SK-N-SH treated with all-trans-retinoic acid at 6 μM for 48 hours (cell line): ENCODE data around the gene TICRR.

Source experiments
- ATAC-seq: fragments of 200-7000 bp; cut with Tn5 transposase; 3 replicates; pipeline ENCODE4 v1.9.1; 2020; ENCODE audit warnings: mild to moderate bottlenecking, moderate library complexity
- ARNTL ChIP-seq: fragments of 450-650 bp; formaldehyde crosslinking; IDR thresholded peaks from 2 replicates; pipeline ENCODE4 v1.5.0; 2020; ENCODE audit warnings: low read depth, mild to moderate bottlenecking, moderate library complexity, borderline replicate concordance
- BACH2 ChIP-seq: fragments of 250-450 bp; sonication (Bioruptor Pico); IDR thresholded peaks from 2 replicates; pipeline ENCODE4 v1.9.0; 2021; ENCODE audit warnings: mild to moderate bottlenecking, borderline replicate concordance
- GLIS3 ChIP-seq: fragments of 250-450 bp; sonication (Bioruptor Pico); IDR thresholded peaks from 2 replicates; pipeline ENCODE4 v1.5.0; 2020; ENCODE audit warnings: mild to moderate bottlenecking, moderate library complexity
- OSR1 ChIP-seq: fragments of 250-450 bp; sonication (Bioruptor Pico); IDR thresholded peaks from 2 replicates; pipeline ENCODE4 v1.8.0; 2022; ENCODE audit warnings: moderate library complexity, mild to moderate bottlenecking, inconsistent platforms
- PATZ1 ChIP-seq: fragments of 250-450 bp; sonication (Bioruptor Pico); IDR thresholded peaks from 2 replicates; pipeline ENCODE4 v1.8.0; 2020; ENCODE audit warnings: mild to moderate bottlenecking, moderate library complexity, borderline replicate concordance
- POU6F1 ChIP-seq: fragments of 250-450 bp; sonication (Bioruptor Pico); IDR thresholded peaks from 2 replicates; pipeline ENCODE4 v1.8.0; 2021; ENCODE audit warnings: low read depth, mild to moderate bottlenecking, moderate library complexity, borderline replicate concordance
- PPARA ChIP-seq: fragments of 250-450 bp; sonication (Bioruptor Pico); IDR thresholded peaks from 2 replicates; pipeline ENCODE4 v1.5.0; 2020; ENCODE audit warnings: mild to moderate bottlenecking, borderline replicate concordance
- RARB ChIP-seq: fragments of 250-450 bp; sonication (Bioruptor Pico); IDR thresholded peaks from 2 replicates; pipeline ENCODE4 v1.8.0; 2021; ENCODE audit warnings: mild to moderate bottlenecking, moderate library complexity
- SNAI2 ChIP-seq: fragments of 250-450 bp; sonication (Bioruptor Pico); IDR thresholded peaks from 2 replicates; pipeline ENCODE4 v1.5.0; 2020; ENCODE audit warnings: mild to moderate bottlenecking, moderate library complexity
- TCF4 ChIP-seq: fragments of 250-450 bp; sonication (Bioruptor Pico); IDR thresholded peaks from 2 replicates; pipeline ENCODE4 v1.8.0; 2021; ENCODE audit warnings: mild to moderate bottlenecking, moderate library complexity, borderline replicate concordance
- TOX ChIP-seq: fragments of 250-450 bp; sonication (Bioruptor Pico); IDR thresholded peaks from 2 replicates; pipeline ENCODE4 v1.8.0; 2021; ENCODE audit warnings: mild to moderate bottlenecking, moderate library complexity, borderline replicate concordance
- ZC3H10 ChIP-seq: fragments of 250-450 bp; sonication (Bioruptor Pico); IDR thresholded peaks from 2 replicates; pipeline ENCODE4 v1.5.1; 2021; ENCODE audit warnings: mild to moderate bottlenecking, moderate library complexity
- ZFP3 ChIP-seq: fragments of 250-450 bp; sonication (Bioruptor Pico); IDR thresholded peaks from 2 replicates; pipeline ENCODE4 v1.5.0; 2020; ENCODE audit warnings: mild to moderate bottlenecking, moderate library complexity
- ZFP30 ChIP-seq: fragments of 450-650 bp; formaldehyde crosslinking; IDR thresholded peaks from 2 replicates; pipeline ENCODE4 v1.5.0; 2022; ENCODE audit warnings: mild to moderate bottlenecking, moderate library complexity
- ZNF70 ChIP-seq: fragments of 450-650 bp; formaldehyde crosslinking; IDR thresholded peaks from 2 replicates; pipeline ENCODE4 v1.5.0; 2020; ENCODE audit warnings: mild to moderate bottlenecking, moderate library complexity
- ZNF8 ChIP-seq: fragments of 450-650 bp; formaldehyde crosslinking; IDR thresholded peaks from 2 replicates; pipeline ENCODE4 v1.5.0; 2020; ENCODE audit warnings: mild to moderate bottlenecking, moderate library complexity
- TF ChIP-seq, protein P1 (sequence below): fragments of 250-450 bp; sonication (Bioruptor Pico); IDR thresholded peaks from 2 replicates; pipeline ENCODE4 v1.5.1; 2021; ENCODE audit warnings: mild to moderate bottlenecking, moderate library complexity
- TF ChIP-seq, protein P2 (sequence below): fragments of 250-450 bp; sonication (Bioruptor Pico); IDR thresholded peaks from 2 replicates; pipeline ENCODE4 v1.5.1; 2020; ENCODE audit warnings: low read depth, mild to moderate bottlenecking, moderate library complexity

The TICRR gene

GRCh38 chr15:89669309-89669865 is 94.1 kb downstream of the TICRR start:
- TF ChIP-seq, protein P1, sequence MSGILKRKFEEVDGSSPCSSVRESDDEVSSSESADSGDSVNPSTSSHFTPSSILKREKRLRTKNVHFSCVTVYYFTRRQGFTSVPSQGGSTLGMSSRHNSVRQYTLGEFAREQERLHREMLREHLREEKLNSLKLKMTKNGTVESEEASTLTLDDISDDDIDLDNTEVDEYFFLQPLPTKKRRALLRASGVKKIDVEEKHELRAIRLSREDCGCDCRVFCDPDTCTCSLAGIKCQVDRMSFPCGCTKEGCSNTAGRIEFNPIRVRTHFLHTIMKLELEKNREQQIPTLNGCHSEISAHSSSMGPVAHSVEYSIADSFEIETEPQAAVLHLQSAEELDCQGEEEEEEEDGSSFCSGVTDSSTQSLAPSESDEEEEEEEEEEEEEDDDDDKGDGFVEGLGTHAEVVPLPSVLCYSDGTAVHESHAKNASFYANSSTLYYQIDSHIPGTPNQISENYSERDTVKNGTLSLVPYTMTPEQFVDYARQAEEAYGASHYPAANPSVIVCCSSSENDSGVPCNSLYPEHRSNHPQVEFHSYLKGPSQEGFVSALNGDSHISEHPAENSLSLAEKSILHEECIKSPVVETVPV: no peak
- no peak for TF ChIP-seq PATZ1 (CRISPR knock-in tag)
- no peak for TF ChIP-seq ZFP30 (CRISPR knock-in tag)
- no peak for TF ChIP-seq ARNTL (CRISPR knock-in tag)
- TF ChIP-seq, all 23 proteins: peak for 0
- ATAC-seq: no peak

GRCh38 chr15:89669941-89670340 is 94.7 kb downstream of the TICRR start:
- ATAC-seq: no peak
- TF ChIP-seq ZNF70 (CRISPR knock-in tag) (no peak), ZNF8 (no peak), GLIS3 (no peak), TCF4 (CRISPR knock-in tag) (no peak), ZC3H10 (CRISPR knock-in tag) (no peak), PPARA (no peak), BACH2 (no peak), SNAI2 (CRISPR knock-in tag) (no peak), POU6F1 (CRISPR knock-in tag) (no peak), PATZ1 (CRISPR knock-in tag) (no peak), ZFP30 (CRISPR knock-in tag) (no peak), RARB (CRISPR knock-in tag) (no peak), ARNTL (CRISPR knock-in tag) (no peak), OSR1 (no peak)
- TF ChIP-seq, protein P2, sequence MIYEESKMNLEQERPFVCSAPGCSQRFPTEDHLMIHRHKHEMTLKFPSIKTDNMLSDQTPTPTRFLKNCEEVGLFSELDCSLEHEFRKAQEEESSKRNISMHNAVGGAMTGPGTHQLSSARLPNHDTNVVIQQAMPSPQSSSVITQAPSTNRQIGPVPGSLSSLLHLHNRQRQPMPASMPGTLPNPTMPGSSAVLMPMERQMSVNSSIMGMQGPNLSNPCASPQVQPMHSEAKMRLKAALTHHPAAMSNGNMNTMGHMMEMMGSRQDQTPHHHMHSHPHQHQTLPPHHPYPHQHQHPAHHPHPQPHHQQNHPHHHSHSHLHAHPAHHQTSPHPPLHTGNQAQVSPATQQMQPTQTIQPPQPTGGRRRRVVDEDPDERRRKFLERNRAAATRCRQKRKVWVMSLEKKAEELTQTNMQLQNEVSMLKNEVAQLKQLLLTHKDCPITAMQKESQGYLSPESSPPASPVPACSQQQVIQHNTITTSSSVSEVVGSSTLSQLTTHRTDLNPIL: no peak
- TF ChIP-seq, protein P1: no peak

GRCh38 chr15:89670971-89671560 is 95.8 kb downstream of the TICRR start:
- TF ChIP-seq ARNTL (CRISPR knock-in tag): no peak
- TF ChIP-seq, protein P2: no peak
- no peak for TF ChIP-seq POU6F1 (CRISPR knock-in tag)
- TF ChIP-seq GLIS3: no peak
- TF ChIP-seq BACH2: no peak
- TF ChIP-seq OSR1: no peak
- no peak for TF ChIP-seq ZFP3
- TF ChIP-seq TOX (CRISPR knock-in tag): no peak
- TF ChIP-seq, protein P1: no peak

More at GRCh38 chr15:89670971-89671560, 95.8 kb downstream of the TICRR start:
- no peak for ATAC-seq
